K562 (cell line): ENCODE data around the gene RSPH6A. TPM values are rescaled to one million over a fixed set of nuclear protein-coding genes. Genes with fewer than 3 reads are reported as not detected.
A peak's percentile ranks its signal among the peaks of the same experiment; 100 is the strongest.

Experiments used
- ATF2 ChIP-seq: sonication (generic); formaldehyde crosslinking; IDR thresholded peaks from 2 replicates; pipeline ENCODE4 v1.8.1; 2022; ENCODE audit warnings: missing genetic modification reagents
- CHD1 ChIP-seq: fragments of 200-600 bp; sonication (generic); IDR thresholded peaks from one replicate; pipeline ENCODE4 v1.6.1; 2012; ENCODE audit warnings: mild to moderate bottlenecking, moderate library complexity, low read length, inconsistent platforms
- COPS2 ChIP-seq: fragments of 450-650 bp; conservative IDR thresholded peaks from 2 replicates; pipeline ENCODE4 v1.6.1; 2016; ENCODE audit warnings: mild to moderate bottlenecking, moderate library complexity
- HDAC8 ChIP-seq: fragments of 450-650 bp; IDR thresholded peaks from 2 replicates; pipeline ENCODE4 v1.6.1; 2016; ENCODE audit warnings: mild to moderate bottlenecking, missing genetic modification characterization, moderate library complexity, missing compliant biosample characterization
- IRF1 ChIP-seq: sonication (generic); formaldehyde crosslinking; IDR thresholded peaks from 2 replicates; pipeline ENCODE4 v1.8.0; 2022; ENCODE audit warnings: missing genetic modification reagents, mild to moderate bottlenecking, borderline replicate concordance
- MAFK ChIP-seq: IDR thresholded peaks from 2 replicates; pipeline ENCODE4 v1.6.1; 2011; ENCODE audit warnings: low read length, improper control_type of control experiment
- POLR3G ChIP-seq: IDR thresholded peaks from 2 replicates; pipeline ENCODE4 v1.6.1; 2011; ENCODE audit not compliant: insufficient read length, insufficient replicate concordance; ENCODE audit errors: extremely low read depth
- TFAP4 ChIP-seq: sonication (generic); formaldehyde crosslinking; IDR thresholded peaks from 2 replicates; pipeline ENCODE4 v1.8.0; 2022; ENCODE audit warnings: missing genetic modification reagents, mild to moderate bottlenecking, moderate library complexity, borderline replicate concordance
- ZNF133 ChIP-seq: fragments of 250-450 bp; sonication (Bioruptor Pico); IDR thresholded peaks from 2 replicates; pipeline ENCODE4 v1.4.0; 2020; ENCODE audit warnings: mild to moderate bottlenecking
- ZNF165 ChIP-seq: fragments of 250-450 bp; sonication (Bioruptor Pico); IDR thresholded peaks from 2 replicates; pipeline ENCODE4 v1.4.0; 2020; ENCODE audit warnings: borderline replicate concordance
- ZNF324 ChIP-seq: fragments of 250-450 bp; sonication (Bioruptor Pico); IDR thresholded peaks from 2 replicates; pipeline ENCODE4 v1.4.0; 2020; ENCODE audit warnings: mild to moderate bottlenecking
- ZNF436 ChIP-seq: fragments of 250-450, 450-650 bp; sonication (Bioruptor Pico); formaldehyde crosslinking; IDR thresholded peaks from 2 replicates; pipeline ENCODE4 v1.7.0; 2020; ENCODE audit warnings: mild to moderate bottlenecking
- polyA plus RNA-seq, 8 experiments: library from polyadenylated mRNA; depleted of rRNA in 4 of 8; stranded (reverse) in 5 of 8; unstranded in 3 of 8; fragments of >200 nt; fragmentation: Nextera tagmentation in 2 of 8; fragmentation: Illumina TruSeq in 1 of 8; extraction: Ambion mirVana in 2 of 8; extraction: Trizol in 1 of 8; gene quantifications; 2 replicates each; pipeline versions ENCODE4 v1.2.1 to v1.2.3, GENCODE V29; 2011 to 2014; ENCODE audit warnings: inconsistent platforms in 1 of 8, missing spikeins in 1 of 8
- total RNA-seq, 7 experiments: library from RNA; depleted of rRNA in 6 of 7; stranded (reverse); fragments of >200 nt in 6 of 7; fragmentation: Illumina TruSeq in 2 of 7; extraction: Trizol in 2 of 7; gene quantifications; 2 replicates each; pipeline versions ENCODE4 v1.2.1 to v1.2.3, GENCODE V29; 2011 to 2021; ENCODE audit warnings: low replicate concordance in 1 of 7
- TF ChIP-seq, protein P1 (sequence below): fragments of 250-450 bp; sonication (Bioruptor Pico); IDR thresholded peaks from 2 replicates; pipeline ENCODE4 v1.5.0; 2021; ENCODE audit warnings: mild to moderate bottlenecking, moderate library complexity
- TF ChIP-seq, protein P2 (sequence below): IDR thresholded peaks from 3 replicates; pipeline ENCODE4 v1.6.1; 2011; ENCODE audit warnings: borderline replicate concordance, mild to moderate bottlenecking; ENCODE audit not compliant: insufficient read length, insufficient read depth
- TF ChIP-seq, protein P3 (sequence below), 2 experiments: fragments of 150-350 bp in 1 of 2; IDR thresholded peaks; 2 replicates each; pipeline ENCODE4 v1.6.1; 2012 to 2016; ENCODE audit warnings: low read depth in 2 of 2, low read length in 2 of 2, mild to moderate bottlenecking in 1 of 2, moderate library complexity in 1 of 2

RSPH6A gene
- total and polyA plus RNA-seq, 9 of the 15 experiments (the other 6 are each of a cell fraction or from before 2014, with no cell fraction given) = 0.03 to 0.15 (median 0.07) TPM; not detected in 5

GRCh38 chr19:45862564-45863334 is 47.6 kb upstream of the RSPH6A start, which contains the start of gene SYMPK (continued):
- TF ChIP-seq TFAP4 (CRISPR knock-in tag) (peak; percentile 74), POLR3G (no peak), ZNF436 (no peak), ATF2 (no peak), IRF1 (no peak), ZNF324 (CRISPR knock-in tag) (no peak), CHD1 (peak; percentile 75), COPS2 (no peak), HDAC8 (no peak), ZNF133 (CRISPR knock-in tag) (no peak), ZNF165 (CRISPR knock-in tag) (no peak), MAFK (no peak)
- TF ChIP-seq, protein P1, sequence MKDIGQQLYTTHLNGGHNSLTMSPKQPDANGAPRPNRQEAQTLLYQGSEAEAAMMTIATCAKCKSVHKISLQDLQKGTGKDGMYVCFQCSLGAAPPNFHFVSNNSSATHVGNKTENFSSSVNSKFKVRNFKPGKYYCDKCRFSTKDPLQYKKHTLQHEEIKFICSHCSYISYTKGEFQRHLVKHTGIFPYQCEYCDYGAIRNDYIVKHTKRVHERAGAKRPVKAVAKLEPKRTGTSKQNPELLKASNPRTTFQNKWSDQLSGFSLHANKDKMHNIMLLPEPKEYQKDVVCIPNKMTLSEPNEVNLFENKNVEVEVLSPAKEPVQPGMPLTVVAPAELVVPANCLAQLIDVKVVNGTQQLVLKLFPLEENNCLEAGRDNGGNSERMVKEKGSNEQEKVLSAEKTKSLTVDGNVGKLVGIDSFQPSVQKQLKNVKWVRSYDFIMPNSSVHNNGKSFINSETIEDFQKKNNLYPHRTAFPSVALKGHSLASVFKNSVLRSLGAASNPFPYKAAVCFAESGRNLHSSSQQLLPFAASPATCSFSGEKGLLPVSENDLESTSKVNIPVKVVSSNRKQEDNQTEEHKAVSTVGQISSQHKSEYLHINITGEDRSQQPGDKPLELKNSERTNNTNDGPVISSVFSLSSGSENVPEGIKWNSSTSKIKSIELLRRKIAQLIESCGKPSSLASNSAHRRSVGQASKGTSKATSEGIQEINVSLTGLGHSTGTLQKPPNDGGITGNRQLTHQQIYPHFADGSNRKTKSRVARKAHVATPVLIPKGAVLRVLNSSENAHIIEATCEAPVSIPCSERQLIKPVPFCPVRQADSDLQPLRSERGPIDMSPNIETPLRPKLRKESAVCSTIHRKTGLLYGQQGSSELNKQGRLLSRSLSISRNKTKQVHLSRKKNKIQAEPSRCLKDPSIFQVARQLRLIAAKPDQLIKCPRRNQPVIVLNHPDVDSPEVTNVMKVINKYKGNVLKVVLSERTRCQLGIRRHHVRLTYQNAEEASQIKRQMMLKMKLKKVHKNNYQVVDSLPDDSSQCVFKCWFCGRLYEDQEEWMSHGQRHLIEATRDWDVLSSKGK (CRISPR knock-in tag) = no peak
- TF ChIP-seq, protein P2, sequence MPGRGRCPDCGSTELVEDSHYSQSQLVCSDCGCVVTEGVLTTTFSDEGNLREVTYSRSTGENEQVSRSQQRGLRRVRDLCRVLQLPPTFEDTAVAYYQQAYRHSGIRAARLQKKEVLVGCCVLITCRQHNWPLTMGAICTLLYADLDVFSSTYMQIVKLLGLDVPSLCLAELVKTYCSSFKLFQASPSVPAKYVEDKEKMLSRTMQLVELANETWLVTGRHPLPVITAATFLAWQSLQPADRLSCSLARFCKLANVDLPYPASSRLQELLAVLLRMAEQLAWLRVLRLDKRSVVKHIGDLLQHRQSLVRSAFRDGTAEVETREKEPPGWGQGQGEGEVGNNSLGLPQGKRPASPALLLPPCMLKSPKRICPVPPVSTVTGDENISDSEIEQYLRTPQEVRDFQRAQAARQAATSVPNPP = no peak
- TF ChIP-seq, protein P3, sequence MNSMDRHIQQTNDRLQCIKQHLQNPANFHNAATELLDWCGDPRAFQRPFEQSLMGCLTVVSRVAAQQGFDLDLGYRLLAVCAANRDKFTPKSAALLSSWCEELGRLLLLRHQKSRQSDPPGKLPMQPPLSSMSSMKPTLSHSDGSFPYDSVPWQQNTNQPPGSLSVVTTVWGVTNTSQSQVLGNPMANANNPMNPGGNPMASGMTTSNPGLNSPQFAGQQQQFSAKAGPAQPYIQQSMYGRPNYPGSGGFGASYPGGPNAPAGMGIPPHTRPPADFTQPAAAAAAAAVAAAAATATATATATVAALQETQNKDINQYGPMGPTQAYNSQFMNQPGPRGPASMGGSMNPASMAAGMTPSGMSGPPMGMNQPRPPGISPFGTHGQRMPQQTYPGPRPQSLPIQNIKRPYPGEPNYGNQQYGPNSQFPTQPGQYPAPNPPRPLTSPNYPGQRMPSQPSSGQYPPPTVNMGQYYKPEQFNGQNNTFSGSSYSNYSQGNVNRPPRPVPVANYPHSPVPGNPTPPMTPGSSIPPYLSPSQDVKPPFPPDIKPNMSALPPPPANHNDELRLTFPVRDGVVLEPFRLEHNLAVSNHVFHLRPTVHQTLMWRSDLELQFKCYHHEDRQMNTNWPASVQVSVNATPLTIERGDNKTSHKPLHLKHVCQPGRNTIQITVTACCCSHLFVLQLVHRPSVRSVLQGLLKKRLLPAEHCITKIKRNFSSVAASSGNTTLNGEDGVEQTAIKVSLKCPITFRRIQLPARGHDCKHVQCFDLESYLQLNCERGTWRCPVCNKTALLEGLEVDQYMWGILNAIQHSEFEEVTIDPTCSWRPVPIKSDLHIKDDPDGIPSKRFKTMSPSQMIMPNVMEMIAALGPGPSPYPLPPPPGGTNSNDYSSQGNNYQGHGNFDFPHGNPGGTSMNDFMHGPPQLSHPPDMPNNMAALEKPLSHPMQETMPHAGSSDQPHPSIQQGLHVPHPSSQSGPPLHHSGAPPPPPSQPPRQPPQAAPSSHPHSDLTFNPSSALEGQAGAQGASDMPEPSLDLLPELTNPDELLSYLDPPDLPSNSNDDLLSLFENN (IDR thresholded peaks at IDR 0.05; ENCODE audit: low read depth in 2 of 2, low read length in 2 of 2) = no peak
